HCT116 (cell line): Measurements from ENCODE around the gene ESRRA. TPM values are rescaled to one million over a fixed set of nuclear protein-coding genes. Genes with fewer than 3 reads are reported as not detected.

Experiments
- ATAC-seq: fragments of 200-7000 bp; cut with Tn5 transposase; 2 replicates; pipeline ENCODE4 v1.9.1; 2020; ENCODE audit warnings: mild to moderate bottlenecking, moderate library complexity
- BruUV-seq: library from RNA; stranded (reverse); fragments of 400-500 nt; replicated peaks from 2 replicates; lab custom pipeline; 2021; lab: Mats Ljungman, UMichigan
- CTCF ChIA-PET: fragments of 300-600 bp; sonication (Branson Sonifier 250); formaldehyde crosslinking; loops from one replicate; lab custom pipeline; 2021; ENCODE audit warnings: antibody characterized with exemption; lab: Charles Lee
- POLR2A ChIA-PET: fragments of 300-600, 350-600 bp; sonication (Branson Sonifier 250); formaldehyde crosslinking; loops from one replicate; lab custom pipeline; 2021; ENCODE audit warnings: antibody characterized with exemption; lab: Charles Lee
- RAD21 ChIA-PET, 2 experiments: fragments of 300-600 bp; sonication (Branson Sonifier 250); formaldehyde crosslinking; loops; one replicate each; lab custom pipeline; 2023; ENCODE audit warnings: low total read pairs in 2 of 2; ENCODE audit not compliant: uncharacterized antibody in 2 of 2, unreplicated experiment in 2 of 2, low non-redundant PET in 1 of 2; lab: Charles Lee
- DNase-seq: peaks from one replicate; pipeline ENCODE4 v3.0.0-alpha.2; 2010; ENCODE audit warnings: low read depth, low spot score
- H2AFZ ChIP-seq: fragments of 200-600 bp; shearing (Covaris generic), sonication (generic); 2 replicates; pipeline ENCODE4 v1.6.1; 2017; ENCODE audit warnings: low read depth, mixed run types, mixed read lengths, antibody characterized with exemption, low read length; ENCODE audit not compliant: poor library complexity, severe bottlenecking
- H3K27ac ChIP-seq: 2 replicates; pipeline ENCODE4 v1.5.1; 2012; ENCODE audit warnings: low read depth, low read length
- H3K27me3 ChIP-seq: fragments of 200-600 bp; sonication (generic); 2 replicates; pipeline ENCODE4 v1.6.1; 2016; ENCODE audit warnings: mixed run types, low read length, mixed read lengths; ENCODE audit not compliant: insufficient read depth
- H3K36me3 ChIP-seq, 2 experiments: fragments of 200-500 bp in 1 of 2; fragments of 200-600 bp in 1 of 2; sonication (Bioruptor generic) in 1 of 2; sonication (generic) in 1 of 2; 2 replicates each; pipeline versions ENCODE4 v1.5.1 to v1.6.1; 2014 to 2016; ENCODE audit warnings: low read length in 2 of 2, inconsistent platforms in 1 of 2, mixed read lengths in 1 of 2, mixed run types in 1 of 2; ENCODE audit not compliant: insufficient read depth in 2 of 2, control insufficient read depth in 1 of 2
- H3K4me1 ChIP-seq, 2 experiments: fragments of 200-600 bp in 1 of 2; sonication (generic) in 1 of 2; 2 replicates each; pipeline versions ENCODE4 v1.5.1 to v1.6.1; 2012 to 2017; ENCODE audit warnings: low read length in 2 of 2, inconsistent platforms in 1 of 2, mild to moderate bottlenecking in 1 of 2, mixed read lengths in 1 of 2, mixed run types in 1 of 2, moderate library complexity in 1 of 2; ENCODE audit not compliant: insufficient read depth in 2 of 2, control insufficient read depth in 1 of 2
- H3K4me2 ChIP-seq: fragments of 200-600 bp; sonication (generic); 2 replicates; pipeline ENCODE4 v1.6.1; 2017; ENCODE audit warnings: mixed run types, low read length, mixed read lengths
- H3K4me3 ChIP-seq, 2 experiments: fragments of 200-600 bp in 1 of 2; sonication (generic) in 1 of 2; replicated peaks in 1 of 2; 2 replicates each; pipeline ENCODE4 v1.5.1; 2011 to 2016; ENCODE audit warnings: low read length in 2 of 2, control low read depth in 1 of 2, low read depth in 1 of 2, mild to moderate bottlenecking in 1 of 2, mixed read lengths in 1 of 2, mixed run types in 1 of 2
- H3K79me2 ChIP-seq: fragments of 200-600 bp; sonication (generic); 2 replicates; pipeline ENCODE4 v1.6.1; 2017; ENCODE audit warnings: mild to moderate bottlenecking, mixed run types, low read length, moderate library complexity, mixed read lengths; ENCODE audit not compliant: insufficient read depth
- H3K9ac ChIP-seq: fragments of 200-600 bp; sonication (generic); 2 replicates; pipeline ENCODE4 v1.6.1; 2016; ENCODE audit warnings: low read length, mixed read lengths
- H3K9me2 ChIP-seq: fragments of 200-600 bp; sonication (generic), shearing (Covaris generic); 2 replicates; pipeline ENCODE4 v1.6.1; 2017; ENCODE audit warnings: mixed run types, mild to moderate bottlenecking, moderate library complexity; ENCODE audit not compliant: insufficient read depth
- H3K9me3 ChIP-seq, 2 experiments: fragments of 200-500 bp in 1 of 2; fragments of 200-600 bp in 1 of 2; sonication (Bioruptor generic) in 1 of 2; sonication (generic) in 1 of 2; 2 replicates each; pipeline ENCODE4 v1.6.1; 2014 to 2017; ENCODE audit warnings: low read length in 2 of 2, mixed read lengths in 2 of 2, inconsistent platforms in 1 of 2, low read depth in 1 of 2, mild to moderate bottlenecking in 1 of 2, mixed run types in 1 of 2, moderate library complexity in 1 of 2; ENCODE audit not compliant: control insufficient read depth in 1 of 2, insufficient read depth in 1 of 2
- H4K20me1 ChIP-seq: fragments of 200-600 bp; sonication (generic), shearing (Covaris generic); 2 replicates; pipeline ENCODE4 v1.6.1; 2017; ENCODE audit warnings: mixed run types, mild to moderate bottlenecking, moderate library complexity; ENCODE audit not compliant: insufficient read depth
- CEBPB ChIP-seq: IDR thresholded peaks from 2 replicates; pipeline ENCODE4 v1.6.1; 2012; ENCODE audit warnings: low read depth
- POLR2A ChIP-seq: IDR thresholded peaks from 2 replicates; pipeline ENCODE4 v1.7.0; 2011; ENCODE audit warnings: borderline replicate concordance; ENCODE audit not compliant: insufficient read depth, insufficient read length; ENCODE audit errors: extremely low read depth
- POLR2AphosphoS5 ChIP-seq: IDR thresholded peaks from 2 replicates; pipeline ENCODE4 v1.6.1; 2011; ENCODE audit warnings: mild to moderate bottlenecking, low read depth, low read length, moderate library complexity
- SP1 ChIP-seq: IDR thresholded peaks from 2 replicates; pipeline ENCODE4 v1.6.1; 2012; ENCODE audit warnings: low read depth
- SRF ChIP-seq: IDR thresholded peaks from 2 replicates; pipeline ENCODE4 v1.6.1; 2012; ENCODE audit warnings: low read depth
- TCF7L2 ChIP-seq: IDR thresholded peaks from 2 replicates; pipeline ENCODE4 v1.7.0; 2011; ENCODE audit warnings: borderline replicate concordance, inconsistent platforms; ENCODE audit not compliant: insufficient read depth, insufficient read length; ENCODE audit errors: extremely low read depth
- YY1 ChIP-seq: IDR thresholded peaks from 2 replicates; pipeline ENCODE4 v1.6.1; 2011; ENCODE audit warnings: low read length, low read depth, moderate library complexity, mild to moderate bottlenecking; ENCODE audit not compliant: insufficient replicate concordance; ENCODE audit errors: extremely low read depth
- ZFX ChIP-seq: fragments of 450-650 bp; IDR thresholded peaks from 2 replicates; pipeline ENCODE4 v1.6.1; 2017
- intact Hi-C: fragments of 100-400 bp; cut with micrococcal nuclease; formaldehyde crosslinking; loops from 2 replicates; pipeline ENCODE4 v1.10.0; 2022
- total RNA-seq: library from RNA; stranded (reverse); gene quantifications from one replicate; pipeline ENCODE4 v1.2.1, GENCODE V29; 2021; ENCODE audit not compliant: unreplicated experiment
- TF ChIP-seq, protein P1 (sequence below): IDR thresholded peaks from 2 replicates; pipeline ENCODE4 v1.6.1; 2012
- TF ChIP-seq, protein P2 (sequence below): IDR thresholded peaks from 2 replicates; pipeline ENCODE4 v1.6.1; 2012; ENCODE audit warnings: low read depth

Gene ESRRA
- total RNA-seq, 1 experiment from 2014 or later, result 62.7 TPM

DNA sequence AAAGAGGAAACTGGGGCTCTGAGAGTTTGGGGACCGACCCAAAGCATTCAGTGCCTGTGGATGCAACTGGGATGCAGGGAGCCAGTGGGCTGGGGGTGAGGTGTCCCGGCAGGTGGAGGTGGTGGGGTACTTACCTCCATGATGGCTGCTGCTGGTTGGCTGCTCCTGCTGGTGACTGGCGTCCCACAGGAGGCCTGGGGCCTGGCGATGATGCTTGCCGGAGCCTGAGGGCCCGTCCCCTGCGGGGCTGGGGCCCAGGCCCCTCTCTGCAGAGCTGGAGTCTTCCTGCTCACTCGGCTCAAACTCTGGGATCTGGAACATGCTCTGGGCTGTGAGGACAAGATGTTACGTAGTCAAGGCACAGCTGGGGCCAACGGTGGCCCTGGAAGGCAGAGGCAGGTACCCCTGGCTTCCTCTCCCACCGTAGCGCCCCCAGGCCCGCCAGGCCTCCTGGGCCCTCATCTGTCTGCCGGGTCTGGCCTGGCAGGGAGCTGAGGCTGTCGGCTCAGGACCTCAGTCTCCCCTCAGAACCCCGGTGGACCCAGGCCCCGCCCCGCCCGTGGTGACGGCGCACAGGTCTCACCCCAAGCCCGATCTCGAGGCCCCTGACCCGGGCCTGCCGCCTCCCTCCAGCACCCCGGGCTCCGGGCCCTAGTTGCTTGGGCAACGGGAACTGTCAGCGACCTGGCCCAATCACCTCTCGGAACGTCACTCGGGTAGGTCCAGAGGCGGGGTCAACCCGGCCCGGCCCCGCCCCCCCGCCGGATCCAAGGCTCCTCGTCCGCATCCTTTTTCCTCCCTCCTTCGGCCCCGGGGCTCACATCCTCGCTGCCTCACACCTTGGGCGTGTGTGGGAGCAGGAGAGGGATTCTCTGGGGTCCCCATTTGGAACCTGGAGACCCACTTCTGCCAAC is 21.0 kb upstream of the ESRRA start, which contains the start of gene BAD:
BAD (minus strand) TSS at position 618 of the 914 bp plus-strand sequence; CDS start at position 321, 297 bp downstream.
- H2AFZ ChIP-seq, result no peak within 1 kb of the TSS
- RAD21 ChIA-PET, result interaction anchor here in 1 of 2 experiments (0.8 kb wide), 1 partner anchor 13 kb away, joined by 5 read pairs; no protein-coding TSS in a partner anchor
- peaks cover 14 to 27% of the 10 kb centered on the region in 2 experiments for H3K4me1 ChIP-seq
- CTCF ChIA-PET, result interaction anchor here (0.9 to 4.3 kb wide), 5 partner anchors 16 to 47 kb away, joined by 3 to 22 read pairs (median 3); partner anchors contain the start of genes ESRRA, PRDX5 and TRMT112
- peak within 1 kb of the TSS; percentile 77 to 80 for H3K4me3 ChIP-seq
- H3K9me2 ChIP-seq, result no peaks in the 10 kb centered on the region
- TSS peak; percentile 72 for BruUV-seq
- no peaks in the 10 kb centered on the region; a peak in 1 of 4 replicates for H3K36me3 ChIP-seq
- H3K79me2 ChIP-seq, result no peaks in the 10 kb centered on the region
- no peak for TF ChIP-seq TCF7L2
- TF ChIP-seq, protein P1, sequence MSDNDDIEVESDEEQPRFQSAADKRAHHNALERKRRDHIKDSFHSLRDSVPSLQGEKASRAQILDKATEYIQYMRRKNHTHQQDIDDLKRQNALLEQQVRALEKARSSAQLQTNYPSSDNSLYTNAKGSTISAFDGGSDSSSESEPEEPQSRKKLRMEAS, result 0 out of 2 replicates have a peak, but pooled peaks have one; percentile 7
- TF ChIP-seq CEBPB, result no peak
- peak; percentile 76; the same call in 1 of the 2 replicates for TF ChIP-seq SP1
- TF ChIP-seq, protein P2, sequence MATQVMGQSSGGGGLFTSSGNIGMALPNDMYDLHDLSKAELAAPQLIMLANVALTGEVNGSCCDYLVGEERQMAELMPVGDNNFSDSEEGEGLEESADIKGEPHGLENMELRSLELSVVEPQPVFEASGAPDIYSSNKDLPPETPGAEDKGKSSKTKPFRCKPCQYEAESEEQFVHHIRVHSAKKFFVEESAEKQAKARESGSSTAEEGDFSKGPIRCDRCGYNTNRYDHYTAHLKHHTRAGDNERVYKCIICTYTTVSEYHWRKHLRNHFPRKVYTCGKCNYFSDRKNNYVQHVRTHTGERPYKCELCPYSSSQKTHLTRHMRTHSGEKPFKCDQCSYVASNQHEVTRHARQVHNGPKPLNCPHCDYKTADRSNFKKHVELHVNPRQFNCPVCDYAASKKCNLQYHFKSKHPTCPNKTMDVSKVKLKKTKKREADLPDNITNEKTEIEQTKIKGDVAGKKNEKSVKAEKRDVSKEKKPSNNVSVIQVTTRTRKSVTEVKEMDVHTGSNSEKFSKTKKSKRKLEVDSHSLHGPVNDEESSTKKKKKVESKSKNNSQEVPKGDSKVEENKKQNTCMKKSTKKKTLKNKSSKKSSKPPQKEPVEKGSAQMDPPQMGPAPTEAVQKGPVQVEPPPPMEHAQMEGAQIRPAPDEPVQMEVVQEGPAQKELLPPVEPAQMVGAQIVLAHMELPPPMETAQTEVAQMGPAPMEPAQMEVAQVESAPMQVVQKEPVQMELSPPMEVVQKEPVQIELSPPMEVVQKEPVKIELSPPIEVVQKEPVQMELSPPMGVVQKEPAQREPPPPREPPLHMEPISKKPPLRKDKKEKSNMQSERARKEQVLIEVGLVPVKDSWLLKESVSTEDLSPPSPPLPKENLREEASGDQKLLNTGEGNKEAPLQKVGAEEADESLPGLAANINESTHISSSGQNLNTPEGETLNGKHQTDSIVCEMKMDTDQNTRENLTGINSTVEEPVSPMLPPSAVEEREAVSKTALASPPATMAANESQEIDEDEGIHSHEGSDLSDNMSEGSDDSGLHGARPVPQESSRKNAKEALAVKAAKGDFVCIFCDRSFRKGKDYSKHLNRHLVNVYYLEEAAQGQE, result no peak
- TF ChIP-seq ZFX, result peak; percentile 70
- TF ChIP-seq POLR2A, result peak; percentile 23
- peak; percentile 76 for TF ChIP-seq POLR2AphosphoS5
- no peak for TF ChIP-seq YY1
- TF ChIP-seq SRF, result no peak
- TF ChIP-seq, all 23 proteins: peak for 5
- Histone ChIP-seq H3K4me2 (peak within 1 kb of the TSS; percentile 96), H3K27ac (peak within 1 kb of the TSS; percentile 83), H3K9me3 (no peaks in the 10 kb centered on the region), H3K9ac (peak within 1 kb of the TSS; percentile 85), H4K20me1 (no peaks in the 10 kb centered on the region), H3K27me3 (no peaks in the 10 kb centered on the region)
- intact Hi-C loops, result loop anchor here (1.0 kb wide), 1 partner anchor 42 kb away; no protein-coding TSS in a partner anchor
- DNase-seq, result peak; percentile 82
- POLR2A ChIA-PET, result interaction anchor here (1.3 to 1.7 kb wide), 4 partner anchors 14 to 58 kb away, joined by 3 to 5 read pairs (median 4); partner anchors contain the start of gene NUDT22
- peak; percentile 87 for ATAC-seq
